Loucy (cell line): ENCODE results near the gene FRAS1.

ENCODE experiments used
- CTCF ChIP-seq: fragments of 200-600 bp; sonication (generic); conservative IDR thresholded peaks from 2 replicates; pipeline ENCODE4 v1.5.1; 2014; ENCODE audit warnings: mild to moderate bottlenecking, antibody characterized with exemption, low read length
- EZH2phosphoT487 ChIP-seq: fragments of 200-600 bp; IDR thresholded peaks from 2 replicates; pipeline ENCODE4 v1.6.1; 2018; ENCODE audit warnings: antibody characterized with exemption, mild to moderate bottlenecking, moderate library complexity, borderline replicate concordance

- TF ChIP-seq CTCF (no peak), EZH2phosphoT487 (no peak)
Measured at GRCh38 chr4:78510108-78510507, 453.0 kb downstream of the FRAS1 start.
